Liver (tissue), 9 donors: ENCODE data around the gene ERO1B. TPM values are rescaled to one million over a fixed set of nuclear protein-coding genes. Genes with fewer than 3 reads are reported as not detected.
A peak's percentile ranks its signal among the peaks of the same experiment; 100 is the strongest.

Experiments
- DNase-seq: peaks from one replicate; pipeline ENCODE4 v3.0.0-alpha.2; 2017; ENCODE audit warnings: low spot score
- H3K27ac ChIP-seq, 2 donors: one replicate each; pipeline ENCODE4 v1.7.0; 2013; ENCODE audit warnings: inconsistent platforms in 2 of 2, low read length in 2 of 2, control low read depth in 1 of 2, low read depth in 1 of 2, mild to moderate bottlenecking in 1 of 2
- H3K27me3 ChIP-seq, 4 donors: one replicate each; pipeline versions ENCODE4 v1.6.1 to v1.7.0; 2013; ENCODE audit warnings: low read length in 3 of 4, inconsistent platforms in 1 of 4, mild to moderate bottlenecking in 1 of 4, moderate library complexity in 1 of 4; ENCODE audit not compliant: control insufficient read depth in 4 of 4, insufficient read depth in 4 of 4
- H3K36me3 ChIP-seq, 4 donors: one replicate each; pipeline versions ENCODE4 v1.6.1 to v1.7.0; 2013; ENCODE audit warnings: low read length in 3 of 4, mild to moderate bottlenecking in 3 of 4, low read depth in 1 of 4, moderate library complexity in 1 of 4; ENCODE audit not compliant: control insufficient read depth in 4 of 4, insufficient read depth in 3 of 4
- H3K4me1 ChIP-seq, 4 donors: one replicate each; pipeline versions ENCODE4 v1.6.1 to v1.7.0; 2013; ENCODE audit warnings: low read length in 3 of 4, mild to moderate bottlenecking in 3 of 4, moderate library complexity in 1 of 4; ENCODE audit not compliant: control insufficient read depth in 4 of 4, insufficient read depth in 4 of 4
- H3K4me3 ChIP-seq, 3 donors: one replicate each; pipeline versions ENCODE4 v1.6.1 to v1.7.0; 2013; ENCODE audit warnings: low read length in 3 of 3, control low read depth in 1 of 3, low read depth in 1 of 3, mild to moderate bottlenecking in 1 of 3
- H3K9ac ChIP-seq, 2 donors: one replicate each; pipeline ENCODE4 v1.7.0; 2013; ENCODE audit warnings: low read length in 2 of 2, mild to moderate bottlenecking in 2 of 2, moderate library complexity in 2 of 2, control low read depth in 1 of 2, low read depth in 1 of 2
- H3K9me3 ChIP-seq, 4 donors: one replicate each; pipeline versions ENCODE4 v1.6.1 to v1.7.0; 2013; ENCODE audit warnings: low read length in 3 of 4; ENCODE audit not compliant: control insufficient read depth in 4 of 4
- ATF3 ChIP-seq: IDR thresholded peaks from 2 replicates; pipeline ENCODE4 v1.6.1; 2016; ENCODE audit warnings: antibody characterized with exemption
- CTCF ChIP-seq: fragments of 150-350 bp; IDR thresholded peaks from 2 replicates; pipeline ENCODE4 v1.5.1; 2017; ENCODE audit warnings: improper control_type of control experiment, low read depth, low read length; ENCODE audit not compliant: missing input control
- EGR1 ChIP-seq, 2 donors: IDR thresholded peaks; 2 replicates each; pipeline ENCODE4 v1.6.1; 2016 to 2018; ENCODE audit warnings: antibody characterized with exemption in 2 of 2, low read depth in 2 of 2
- FOXA1 ChIP-seq: IDR thresholded peaks from 2 replicates; pipeline ENCODE4 v1.6.1; 2016; ENCODE audit warnings: antibody characterized with exemption
- FOXA2 ChIP-seq: IDR thresholded peaks from 2 replicates; pipeline ENCODE4 v1.6.1; 2016; ENCODE audit warnings: antibody characterized with exemption
- GABPA ChIP-seq, 2 donors: IDR thresholded peaks in 1 of 2; conservative IDR thresholded peaks in 1 of 2; 2 replicates each; pipeline ENCODE4 v1.6.1; 2016; ENCODE audit warnings: antibody characterized with exemption in 2 of 2, mild to moderate bottlenecking in 1 of 2, moderate library complexity in 1 of 2
- HNF4A ChIP-seq, 2 donors: conservative IDR thresholded peaks; 2 replicates each; pipeline ENCODE4 v1.6.1; 2016; ENCODE audit warnings: antibody characterized with exemption in 2 of 2, mild to moderate bottlenecking in 2 of 2
- JUND ChIP-seq, 2 donors: IDR thresholded peaks; 2 replicates each; pipeline ENCODE4 v1.6.1; 2016; ENCODE audit warnings: antibody characterized with exemption in 2 of 2
- NR2F2 ChIP-seq: IDR thresholded peaks from 2 replicates; pipeline ENCODE4 v1.6.1; 2016; ENCODE audit warnings: antibody characterized with exemption
- RXRA ChIP-seq, 2 donors: IDR thresholded peaks; 2 replicates each; pipeline ENCODE4 v1.6.1; 2017 to 2018; ENCODE audit warnings: antibody characterized with exemption in 2 of 2, mild to moderate bottlenecking in 1 of 2
- SP1 ChIP-seq: IDR thresholded peaks from 2 replicates; pipeline ENCODE4 v1.6.1; 2018; ENCODE audit warnings: antibody characterized with exemption, mild to moderate bottlenecking
- TAF1 ChIP-seq: conservative IDR thresholded peaks from 2 replicates; pipeline ENCODE4 v1.6.1; 2016; ENCODE audit warnings: antibody characterized with exemption, mild to moderate bottlenecking
- YY1 ChIP-seq: IDR thresholded peaks from 2 replicates; pipeline ENCODE4 v1.6.1; 2016; ENCODE audit warnings: antibody characterized with exemption, mild to moderate bottlenecking
- ZBTB33 ChIP-seq: IDR thresholded peaks from 2 replicates; pipeline ENCODE4 v1.6.1; 2016; ENCODE audit warnings: antibody characterized with exemption
- WGBS: extraction: QIAGEN DNeasy Blood & Tissue Kit; methylation state at CpG from one replicate; pipeline ENCODE4 v1.1.7; 2013; 5-methylcytosine and 5-hydroxymethylcytosine counted together
- polyA plus RNA-seq, 2 donors: library from polyadenylated mRNA; stranded (reverse) in 1 of 2; unstranded in 1 of 2; fragments of 200-250 nt in 1 of 2; fragments of >200 nt in 1 of 2; fragmentation: Nextera tagmentation in 1 of 2; extraction: Ambion mirVana in 1 of 2; gene quantifications; one replicate each; pipeline versions ENCODE4 v1.2.1 to v1.2.3, GENCODE V29; 2013 to 2015
- total RNA-seq, 2 donors: library from RNA; depleted of rRNA; stranded (reverse); fragments of >200 nt; gene quantifications; one replicate each; pipeline ENCODE4 v1.2.3, GENCODE V29; 2014
- donor health status: healthy.
- donor health status: healthy.
- donor health status: healthy.
- donor health status: healthy.
- donor health status: healthy.

Gene ERO1B
- total and polyA plus RNA-seq, 4 donors = 5.5 to 22.9 (median 8.9) TPM

- Histone ChIP-seq H3K27ac (peak overlapping the region; percentile 87 to 88), H3K36me3 (peaks cover 0 to 1% (median 0%) of the 10 kb centered on the region in 4 donors), H3K27me3 (no peaks in the 10 kb centered on the region), H3K9me3 (no peaks in the 10 kb centered on the region), H3K4me3 (peak overlapping the region; percentile 89 to 99 (median 90)), H3K4me1 (peaks cover 1 to 18% (median 15%) of the 10 kb centered on the region in 4 donors), H3K9ac (peak overlapping the region; percentile 41 to 97)
- TF ChIP-seq RXRA (IDR thresholded peaks at IDR 0.05) = no peak
- TF ChIP-seq SP1 = no peak
- no peak for TF ChIP-seq ZBTB33
- no peak for TF ChIP-seq EGR1 (IDR thresholded peaks at IDR 0.05; ENCODE audit: low read depth in 2 of 2)
- TF ChIP-seq HNF4A (conservative IDR thresholded peaks at IDR 0.05) = no peak
- no peak for TF ChIP-seq ATF3
- TF ChIP-seq CTCF = no peak
- no peak for TF ChIP-seq FOXA2
- TF ChIP-seq FOXA1 = no peak
- TF ChIP-seq TAF1 = no peak
- WGBS = 8% methylated on average over 13 of the region's 13 CpGs
- no peak for DNase-seq
These were observed 1.1 kb downstream of the ERO1B start for GRCh38 chr1:236280438-236281197.

GRCh38 chr1:236275586-236275985 lies 6.2 kb downstream of the ERO1B start:
- no peak for TF ChIP-seq NR2F2
- TF ChIP-seq YY1 = no peak
- Histone ChIP-seq H3K27ac (no peak overlapping the region), H3K4me3 (no peak overlapping the region), H3K27me3 (no peaks in the 10 kb centered on the region), H3K9me3 (no peaks in the 10 kb centered on the region), H3K36me3 (peaks cover 0 to 1% (median 0%) of the 10 kb centered on the region in 4 donors), H3K4me1 (peaks cover 1 to 6% (median 5%) of the 10 kb centered on the region in 4 donors), H3K9ac (no peak overlapping the region)
- WGBS = 87% methylated on average over 1 of the region's 1 CpG
- no peak for DNase-seq

GRCh38 chr1:236275061-236275460 lies 6.7 kb downstream of the ERO1B start:
- Histone ChIP-seq H3K9ac (no peak overlapping the region), H3K4me1 (peaks cover 0 to 1% (median under 1%) of the 10 kb centered on the region in 4 donors), H3K27me3 (no peaks in the 10 kb centered on the region), H3K36me3 (peaks cover 0 to 1% (median 0%) of the 10 kb centered on the region in 4 donors), H3K4me3 (no peak overlapping the region), H3K27ac (no peak overlapping the region), H3K9me3 (no peaks in the 10 kb centered on the region)
- TF ChIP-seq GABPA (IDR thresholded peaks at IDR 0.05 in 1 of 2, conservative IDR thresholded peaks at IDR 0.05 in 1 of 2) = no peak
- TF ChIP-seq JUND (IDR thresholded peaks at IDR 0.05) = no peak
- TF ChIP-seq ZBTB33 = no peak
- TF ChIP-seq EGR1 (IDR thresholded peaks at IDR 0.05; ENCODE audit: low read depth in 2 of 2) = no peak
- DNase-seq = no peak
